Endometrium (tissue), 2 donors: ENCODE measurements around the gene GADD45B.

Source experiments
- FAIRE-seq: peaks from 2 replicates; lab custom pipeline; 2012; peaks lifted over from hg19 to GRCh38; lab: Jason Lieb, UNC
- donor health status: control.
- donor health status: control.

Gene GADD45B

GRCh38 chr19:2475702-2476450 is at the start of gene GADD45B:
TSS of gene GADD45B (plus strand) at chr19:2476127. CDS start at chr19:2476359, 232 bp downstream.
- peak; percentile 86 for FAIRE-seq

- FAIRE-seq: no peak
Measured at GRCh38 chr19:2426611-2427428, 49.1 kb upstream of the GADD45B start.

GRCh38 chr19:2427429-2428320 is 48.3 kb upstream of the GADD45B start, which contains the start of gene TIMM13:
TSS of gene TIMM13 (minus strand) at chr19:2427586. CDS start at chr19:2427533, 53 bp downstream.
- peak; percentile 48 for FAIRE-seq

- no peak for FAIRE-seq
Measured at GRCh38 chr19:2428321-2428690, 47.6 kb upstream of the GADD45B start.

- no peak for FAIRE-seq
Measured at GRCh38 chr19:2428756-2429711, 46.9 kb upstream of the GADD45B start.

- no peak for FAIRE-seq
Measured at GRCh38 chr19:2429917-2430535, 45.9 kb upstream of the GADD45B start.

GRCh38 chr19:2431318-2432055 is 44.4 kb upstream of the GADD45B start:
- FAIRE-seq: no peak

GRCh38 chr19:2432131-2432848 is 43.6 kb upstream of the GADD45B start:
- no peak for FAIRE-seq

GRCh38 chr19:2433854-2434253 is 42.1 kb upstream of the GADD45B start:
- no peak for FAIRE-seq

GRCh38 chr19:2434267-2434666 is 41.7 kb upstream of the GADD45B start:
- FAIRE-seq: no peak

- no peak for FAIRE-seq
Measured at GRCh38 chr19:2434721-2435265, 41.1 kb upstream of the GADD45B start.

GRCh38 chr19:2436384-2436783 is 39.5 kb upstream of the GADD45B start:
- no peak for FAIRE-seq

- FAIRE-seq: no peak
Measured at GRCh38 chr19:2436926-2437325, 39.0 kb upstream of the GADD45B start.

GRCh38 chr19:2438178-2438577 is 37.7 kb upstream of the GADD45B start:
- FAIRE-seq: no peak

GRCh38 chr19:2440515-2440914 is 35.4 kb upstream of the GADD45B start:
- no peak for FAIRE-seq

GRCh38 chr19:2441096-2441752 is 34.7 kb upstream of the GADD45B start:
- no peak for FAIRE-seq

- FAIRE-seq: no peak
Measured at GRCh38 chr19:2443116-2443784, 32.7 kb upstream of the GADD45B start.

- no peak for FAIRE-seq
Measured at GRCh38 chr19:2443785-2444182, 32.1 kb upstream of the GADD45B start.
